ENCODE data around the gene EDAR. TPM values are rescaled to one million over a fixed set of nuclear protein-coding genes. Genes with fewer than 3 reads are reported as not detected.

EDAR gene
- total RNA-seq, 4 donors from 2014 or later: not detected

DNA sequence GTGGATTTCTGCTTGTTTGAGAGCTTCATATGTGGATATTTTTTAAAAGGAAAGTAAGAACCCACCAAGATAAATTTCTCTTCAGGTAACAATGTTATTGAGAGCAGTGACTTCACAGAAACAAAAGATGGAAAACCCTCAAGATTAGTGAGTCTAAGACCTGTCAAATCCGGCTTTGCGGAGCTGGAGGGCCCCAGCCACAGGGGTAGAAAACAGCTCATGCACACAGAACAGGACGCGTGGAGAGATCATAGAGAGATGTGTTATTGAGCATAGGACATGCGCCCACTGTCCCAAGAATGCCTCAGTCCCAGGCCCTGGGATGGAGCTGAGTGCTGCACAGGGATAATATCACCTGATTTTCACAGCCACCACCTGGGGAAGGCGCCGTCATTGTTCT, 21.3 kb downstream of the EDAR start:
- TF ChIP-seq, protein P1, sequence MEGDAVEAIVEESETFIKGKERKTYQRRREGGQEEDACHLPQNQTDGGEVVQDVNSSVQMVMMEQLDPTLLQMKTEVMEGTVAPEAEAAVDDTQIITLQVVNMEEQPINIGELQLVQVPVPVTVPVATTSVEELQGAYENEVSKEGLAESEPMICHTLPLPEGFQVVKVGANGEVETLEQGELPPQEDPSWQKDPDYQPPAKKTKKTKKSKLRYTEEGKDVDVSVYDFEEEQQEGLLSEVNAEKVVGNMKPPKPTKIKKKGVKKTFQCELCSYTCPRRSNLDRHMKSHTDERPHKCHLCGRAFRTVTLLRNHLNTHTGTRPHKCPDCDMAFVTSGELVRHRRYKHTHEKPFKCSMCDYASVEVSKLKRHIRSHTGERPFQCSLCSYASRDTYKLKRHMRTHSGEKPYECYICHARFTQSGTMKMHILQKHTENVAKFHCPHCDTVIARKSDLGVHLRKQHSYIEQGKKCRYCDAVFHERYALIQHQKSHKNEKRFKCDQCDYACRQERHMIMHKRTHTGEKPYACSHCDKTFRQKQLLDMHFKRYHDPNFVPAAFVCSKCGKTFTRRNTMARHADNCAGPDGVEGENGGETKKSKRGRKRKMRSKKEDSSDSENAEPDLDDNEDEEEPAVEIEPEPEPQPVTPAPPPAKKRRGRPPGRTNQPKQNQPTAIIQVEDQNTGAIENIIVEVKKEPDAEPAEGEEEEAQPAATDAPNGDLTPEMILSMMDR (IDR thresholded peaks at IDR 0.05; ENCODE audit: low read depth): no peak

DNA sequence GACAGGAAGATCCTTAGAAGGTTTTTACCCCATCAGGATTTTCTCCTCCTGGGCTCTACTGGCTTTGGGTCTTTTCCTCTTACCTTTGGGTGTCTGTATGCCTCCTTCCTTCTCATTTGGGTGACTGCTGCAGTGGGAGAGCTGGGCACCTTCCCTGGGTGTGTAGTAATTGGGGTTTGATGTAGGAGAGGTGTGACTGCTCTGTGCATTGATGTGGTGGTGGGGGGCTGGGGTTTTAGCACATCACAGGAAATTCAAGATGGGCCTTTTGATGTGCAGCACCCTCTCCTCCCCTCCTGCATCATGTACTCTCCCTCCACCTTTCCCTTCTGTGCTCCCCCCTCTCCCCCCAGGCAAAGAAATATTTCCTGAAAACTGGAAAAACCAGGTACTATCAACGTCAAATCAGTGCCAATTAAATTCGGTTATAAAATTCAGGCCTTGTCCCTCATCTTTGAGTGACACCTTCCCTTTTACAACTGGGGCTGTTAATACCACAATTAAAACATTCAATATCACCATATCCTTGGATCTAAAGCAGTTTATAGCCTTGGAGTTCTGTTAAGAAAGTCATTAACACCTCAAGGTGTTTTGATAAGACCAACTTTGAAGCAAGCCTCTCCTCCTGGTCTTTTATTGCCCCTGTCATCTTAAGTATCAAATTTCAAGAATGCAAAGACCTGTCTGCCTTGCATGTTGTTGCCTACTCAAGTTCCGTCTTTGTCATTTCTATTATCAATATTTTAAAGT, 23.3 kb downstream of the EDAR start:
- TF ChIP-seq, protein P1 (IDR thresholded peaks at IDR 0.05; ENCODE audit: low read depth): no peak

DNA sequence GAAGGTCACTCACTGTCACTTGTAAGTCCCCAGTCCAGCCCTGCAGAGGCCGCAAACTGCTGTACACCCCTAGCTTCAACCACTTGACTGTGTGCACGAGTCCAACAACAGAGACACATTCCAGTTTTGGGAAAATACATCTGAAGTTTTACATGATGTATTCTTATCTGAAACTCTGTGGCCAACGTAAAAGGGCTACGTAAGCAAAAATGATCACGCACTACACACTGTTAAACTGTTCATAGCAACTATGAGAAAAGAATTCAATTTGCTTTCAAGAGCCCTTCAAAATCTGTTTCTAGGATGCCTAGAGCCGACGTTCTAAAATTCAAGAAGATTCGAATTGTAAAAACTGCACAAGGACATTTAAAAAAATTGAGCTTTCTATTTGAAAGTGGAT, 26.0 kb downstream of the EDAR start:
- TF ChIP-seq, protein P1 (IDR thresholded peaks at IDR 0.05; ENCODE audit: low read depth): no peak

DNA sequence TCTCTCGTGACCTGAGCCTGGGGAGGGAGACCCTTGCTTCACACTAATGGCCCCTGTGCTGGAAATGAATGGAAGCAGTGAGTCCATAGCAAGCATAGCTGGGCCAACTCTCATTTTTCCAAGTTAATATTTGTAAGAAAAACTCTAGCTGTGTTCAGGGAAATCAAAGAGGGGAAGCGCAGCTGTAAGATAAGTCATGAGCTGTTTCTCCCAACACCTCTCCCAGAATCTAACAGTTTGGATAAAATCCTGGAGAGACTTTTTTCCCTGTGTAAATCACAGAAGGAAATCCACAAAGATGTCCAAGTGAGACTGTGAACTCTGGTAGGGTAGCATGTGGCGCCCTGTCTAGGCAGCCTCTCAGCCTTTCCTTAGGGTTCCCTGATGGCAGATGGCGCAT, 27.2 kb downstream of the EDAR start:
- TF ChIP-seq, protein P1 (IDR thresholded peaks at IDR 0.05; ENCODE audit: low read depth): no peak

DNA sequence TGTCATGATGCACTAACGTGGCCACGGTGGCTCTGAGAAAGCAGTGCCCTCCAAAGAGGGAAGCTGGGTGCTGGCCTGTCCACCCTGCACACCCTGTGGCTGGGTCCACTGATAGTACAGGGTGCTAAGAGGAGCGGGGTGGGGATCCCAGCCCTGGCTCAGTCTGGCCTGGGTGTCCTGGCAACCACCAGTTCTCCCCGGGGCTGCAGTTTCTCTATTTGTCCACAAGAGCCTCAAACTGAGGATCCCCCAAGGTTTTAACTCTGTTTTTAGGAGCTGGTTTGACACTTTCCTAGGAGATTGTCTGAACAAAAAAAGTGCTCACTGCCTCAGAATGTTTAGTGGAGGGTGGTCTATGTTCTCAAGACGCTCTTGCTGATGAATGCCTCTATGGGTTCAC, 29.0 kb downstream of the EDAR start:
- TF ChIP-seq, protein P1 (IDR thresholded peaks at IDR 0.05; ENCODE audit: low read depth): no peak

DNA sequence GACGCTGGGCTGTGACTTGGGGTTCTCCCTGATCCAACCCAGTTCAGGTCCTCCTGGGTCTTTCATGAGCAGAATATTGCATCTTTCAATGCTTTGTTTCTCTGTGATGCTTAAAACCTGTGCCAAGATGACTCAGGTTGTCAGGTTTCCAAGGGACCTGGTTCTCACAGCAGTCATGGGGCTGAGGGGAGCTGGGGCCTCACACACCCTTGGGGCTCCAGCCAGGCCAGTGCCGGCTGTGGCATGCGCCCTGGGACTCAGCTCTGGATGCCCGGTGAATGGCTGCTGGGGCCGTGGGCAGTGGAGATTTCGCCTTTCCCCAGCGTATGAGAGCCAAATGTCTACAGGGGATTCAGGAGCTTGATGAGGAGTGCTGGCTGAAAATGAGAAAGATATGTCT, 29.6 kb downstream of the EDAR start:
- TF ChIP-seq, protein P1 (IDR thresholded peaks at IDR 0.05; ENCODE audit: low read depth): no peak

DNA sequence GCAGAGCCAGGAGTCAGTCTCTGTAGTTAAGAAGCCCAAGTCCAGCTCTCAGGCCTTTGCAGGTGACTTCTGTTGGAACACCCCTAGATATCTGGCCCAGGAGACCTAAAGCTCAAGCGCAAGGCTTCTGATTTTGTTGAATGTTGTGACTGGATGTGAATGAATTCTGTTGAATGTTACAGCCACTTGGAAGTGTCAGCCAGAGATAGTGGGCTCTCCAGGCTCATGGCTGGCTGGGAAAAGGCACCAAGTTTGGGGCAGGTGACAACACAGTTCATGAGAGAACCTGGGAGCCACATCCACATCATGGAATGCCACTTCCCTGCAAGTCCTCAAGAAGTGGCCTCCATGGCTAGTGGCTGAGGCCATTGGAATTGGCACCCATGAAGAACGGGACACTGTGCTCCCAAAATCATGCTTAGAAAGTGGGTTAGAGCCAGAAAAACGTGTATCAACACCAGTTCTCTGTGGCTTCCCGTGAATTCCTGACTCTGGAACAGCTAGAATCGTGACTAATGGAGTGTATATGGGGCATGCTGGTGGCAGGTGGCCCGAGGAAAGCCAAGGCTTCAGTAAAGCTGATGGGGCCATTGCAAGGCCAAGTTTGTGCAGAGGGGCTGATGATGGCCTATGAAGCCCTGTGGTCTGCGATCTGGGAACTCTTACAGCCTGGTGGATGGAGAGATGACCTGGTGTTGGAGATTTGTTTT, 30.2 kb downstream of the EDAR start:
- TF ChIP-seq, protein P1 (IDR thresholded peaks at IDR 0.05; ENCODE audit: low read depth): no peak

Data from subcutaneous adipose tissue (tissue), 4 donors.